Measurements from ENCODE around the gene CKAP5. TPM values are rescaled to one million over a fixed set of nuclear protein-coding genes. Genes with fewer than 3 reads are reported as not detected.

CKAP5 gene
- total RNA-seq, 1 experiment from 2014 or later = 221 TPM

DNA sequence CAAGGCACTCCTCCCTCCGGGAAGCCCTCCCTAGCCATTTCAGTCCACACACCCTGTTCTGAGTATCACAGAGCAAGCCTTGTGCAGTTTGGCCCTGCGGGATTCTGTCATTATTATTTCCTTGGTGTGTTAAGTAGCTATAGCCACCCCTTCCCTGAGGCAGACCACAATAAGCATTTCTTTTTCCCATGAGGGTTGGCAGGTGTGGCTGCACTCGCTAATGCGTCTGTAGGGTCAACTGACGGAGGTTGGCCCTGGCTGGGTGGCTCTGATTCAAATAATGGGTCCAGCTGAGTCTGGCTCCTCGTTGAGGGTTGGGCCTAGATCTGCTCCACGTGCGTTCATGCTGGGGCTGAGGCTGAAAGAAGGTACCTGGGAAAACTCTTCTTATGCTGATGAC, 122.0 kb downstream of the CKAP5 start:
- TF ChIP-seq, protein P1, sequence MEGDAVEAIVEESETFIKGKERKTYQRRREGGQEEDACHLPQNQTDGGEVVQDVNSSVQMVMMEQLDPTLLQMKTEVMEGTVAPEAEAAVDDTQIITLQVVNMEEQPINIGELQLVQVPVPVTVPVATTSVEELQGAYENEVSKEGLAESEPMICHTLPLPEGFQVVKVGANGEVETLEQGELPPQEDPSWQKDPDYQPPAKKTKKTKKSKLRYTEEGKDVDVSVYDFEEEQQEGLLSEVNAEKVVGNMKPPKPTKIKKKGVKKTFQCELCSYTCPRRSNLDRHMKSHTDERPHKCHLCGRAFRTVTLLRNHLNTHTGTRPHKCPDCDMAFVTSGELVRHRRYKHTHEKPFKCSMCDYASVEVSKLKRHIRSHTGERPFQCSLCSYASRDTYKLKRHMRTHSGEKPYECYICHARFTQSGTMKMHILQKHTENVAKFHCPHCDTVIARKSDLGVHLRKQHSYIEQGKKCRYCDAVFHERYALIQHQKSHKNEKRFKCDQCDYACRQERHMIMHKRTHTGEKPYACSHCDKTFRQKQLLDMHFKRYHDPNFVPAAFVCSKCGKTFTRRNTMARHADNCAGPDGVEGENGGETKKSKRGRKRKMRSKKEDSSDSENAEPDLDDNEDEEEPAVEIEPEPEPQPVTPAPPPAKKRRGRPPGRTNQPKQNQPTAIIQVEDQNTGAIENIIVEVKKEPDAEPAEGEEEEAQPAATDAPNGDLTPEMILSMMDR (IDR thresholded peaks at IDR 0.05; ENCODE audit: insufficient read depth in 1 of 2, low read depth in 1 of 2, low read length in 1 of 2, severe bottlenecking in 1 of 2, unreplicated experiment in 1 of 2) = no peak
- ChIA-PET CTCF (no interaction called here), POLR2A (no interaction called here)
- Mint-ChIP-seq H3K4me3 (ENCODE audit: unreplicated experiment) (no peak overlapping the region), H3K27me3 (ENCODE audit: insufficient read depth, unreplicated experiment) (no peaks in the 10 kb centered on the region), H3K9me3 (ENCODE audit: unreplicated experiment) (no peaks in the 10 kb centered on the region), H3K4me1 (ENCODE audit: low read depth, unreplicated experiment) (peaks cover 2% of the 10 kb centered on the region), H3K36me3 (ENCODE audit: insufficient read depth, unreplicated experiment) (peaks cover 4% of the 10 kb centered on the region), H3K27ac (ENCODE audit: unreplicated experiment) (peak overlapping the region; percentile 16)
- Histone ChIP-seq H3K4me1 (peaks cover 17% of the 10 kb centered on the region), H3K4me3 (ENCODE audit: low read depth, low read length) (no peak overlapping the region), H3K27me3 (replicated peaks; ENCODE audit: control insufficient read depth, insufficient read depth, low read length) (no peaks in the 10 kb centered on the region), H3K9me3 (no peaks in the 10 kb centered on the region), H3K36me3 (ENCODE audit: control insufficient read depth, insufficient read depth, low read length) (peaks cover 6% of the 10 kb centered on the region; the same call in 1 of the 2 replicates)
- no peak for DNase-seq
- BruUV-seq (replicated peaks) = no TSS peak
- intact Hi-C loops (cut with micrococcal nuclease; ENCODE audit: unreplicated experiment) = no loop called here

DNA sequence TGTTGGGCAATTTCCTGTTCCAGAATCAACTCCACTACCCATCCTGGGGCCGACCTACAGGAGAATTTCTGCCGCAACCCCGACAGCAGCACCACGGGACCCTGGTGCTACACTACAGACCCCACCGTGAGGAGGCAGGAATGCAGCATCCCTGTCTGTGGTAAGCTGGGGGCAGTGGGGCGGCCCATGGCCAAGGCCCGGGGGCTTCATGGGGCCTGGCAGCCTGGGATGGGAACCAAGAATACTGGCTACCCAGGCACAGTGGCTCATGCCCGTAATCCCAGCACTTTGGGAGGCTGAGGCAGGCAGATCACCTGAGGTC, 122.8 kb downstream of the CKAP5 start:
- ChIA-PET CTCF (no interaction called here), POLR2A (no interaction called here)
- Mint-ChIP-seq H3K9me3 (ENCODE audit: unreplicated experiment) (no peaks in the 10 kb centered on the region), H3K27ac (ENCODE audit: unreplicated experiment) (no peak overlapping the region), H3K36me3 (ENCODE audit: insufficient read depth, unreplicated experiment) (peaks cover 4% of the 10 kb centered on the region), H3K4me1 (ENCODE audit: low read depth, unreplicated experiment) (peaks cover 10% of the 10 kb centered on the region), H3K4me3 (ENCODE audit: unreplicated experiment) (no peak overlapping the region), H3K27me3 (ENCODE audit: insufficient read depth, unreplicated experiment) (no peaks in the 10 kb centered on the region)
- Histone ChIP-seq H3K4me1 (peaks cover 25% of the 10 kb centered on the region), H3K27me3 (replicated peaks; ENCODE audit: control insufficient read depth, insufficient read depth, low read length) (no peaks in the 10 kb centered on the region), H3K9me3 (no peaks in the 10 kb centered on the region), H3K36me3 (ENCODE audit: control insufficient read depth, insufficient read depth, low read length) (peaks cover 5% of the 10 kb centered on the region; the same call in 1 of the 2 replicates), H3K4me3 (ENCODE audit: low read depth, low read length) (no peak overlapping the region)
- BruUV-seq (replicated peaks) = no TSS peak
- no peak for DNase-seq
- intact Hi-C loops (cut with micrococcal nuclease; ENCODE audit: unreplicated experiment) = no loop called here
- TF ChIP-seq, protein P1 (IDR thresholded peaks at IDR 0.05; ENCODE audit: insufficient read depth in 1 of 2, low read depth in 1 of 2, low read length in 1 of 2, severe bottlenecking in 1 of 2, unreplicated experiment in 1 of 2) = no peak

DNA sequence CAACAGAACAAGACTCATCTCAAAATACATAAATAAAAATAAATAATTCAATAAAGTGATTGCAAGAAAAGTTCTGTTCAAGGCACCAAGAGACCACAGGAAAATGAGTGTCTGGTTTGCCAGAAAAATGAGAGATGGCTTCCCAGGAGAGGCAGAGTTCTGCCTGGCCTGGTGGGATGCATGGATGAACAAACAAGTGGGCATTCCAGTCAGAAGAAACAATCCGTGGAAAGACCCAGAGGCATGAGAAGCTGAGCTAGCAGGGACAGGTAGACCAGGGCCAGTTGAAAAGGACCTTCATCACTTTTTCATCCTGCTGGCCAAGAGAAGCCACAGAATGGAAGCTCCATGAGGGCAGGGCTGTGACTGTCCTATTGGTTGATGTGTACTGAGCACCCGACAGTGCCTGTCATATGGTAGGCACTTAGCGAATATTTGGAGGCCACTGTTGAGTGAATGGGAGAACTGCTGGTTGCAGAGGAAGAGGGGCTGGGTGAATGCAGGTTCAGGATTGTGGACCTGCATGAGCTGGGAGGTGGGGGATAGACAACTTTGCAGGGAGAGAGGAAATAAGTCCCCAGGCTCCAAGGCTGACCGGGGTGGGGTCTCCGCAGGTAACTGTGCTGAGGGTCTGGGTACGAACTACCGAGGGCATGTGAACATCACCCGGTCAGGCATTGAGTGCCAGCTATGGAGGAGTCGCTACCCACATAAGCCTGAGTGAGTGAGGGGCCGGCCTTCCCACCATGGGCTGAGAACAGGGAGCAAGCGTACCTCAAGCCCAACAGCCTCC, 123.3 kb downstream of the CKAP5 start:
- POLR2A ChIA-PET = no interaction called here
- Mint-ChIP-seq H3K36me3 (ENCODE audit: insufficient read depth, unreplicated experiment) (peaks cover 4% of the 10 kb centered on the region), H3K4me1 (ENCODE audit: low read depth, unreplicated experiment) (peaks cover 11% of the 10 kb centered on the region), H3K9me3 (ENCODE audit: unreplicated experiment) (no peaks in the 10 kb centered on the region), H3K27me3 (ENCODE audit: insufficient read depth, unreplicated experiment) (no peaks in the 10 kb centered on the region), H3K4me3 (ENCODE audit: unreplicated experiment) (no peak overlapping the region), H3K27ac (ENCODE audit: unreplicated experiment) (no peak overlapping the region)
- DNase-seq = no peak
- CTCF ChIA-PET = no interaction called here
- intact Hi-C loops (cut with micrococcal nuclease; ENCODE audit: unreplicated experiment) = no loop called here
- Histone ChIP-seq H3K4me3 (ENCODE audit: low read depth, low read length) (no peak overlapping the region), H3K9me3 (no peaks in the 10 kb centered on the region), H3K27me3 (replicated peaks; ENCODE audit: control insufficient read depth, insufficient read depth, low read length) (no peaks in the 10 kb centered on the region), H3K4me1 (peaks cover 30% of the 10 kb centered on the region), H3K36me3 (ENCODE audit: control insufficient read depth, insufficient read depth, low read length) (peaks cover 5% of the 10 kb centered on the region; the same call in 1 of the 2 replicates)
- no TSS peak for BruUV-seq (replicated peaks)
- TF ChIP-seq, protein P1 (IDR thresholded peaks at IDR 0.05; ENCODE audit: insufficient read depth in 1 of 2, low read depth in 1 of 2, low read length in 1 of 2, severe bottlenecking in 1 of 2, unreplicated experiment in 1 of 2) = no peak

Data from Caco-2 (cell line).